ACC112 (cell line): ENCODE data around the gene IMP4.
A peak's percentile ranks its signal among the peaks of the same experiment; 100 is the strongest.

Experiments used
- H2AFZ ChIP-seq: fragments of 200-600 bp; sonication (generic); one replicate; pipeline ENCODE4 v1.6.0; 2017; ENCODE audit warnings: antibody characterized with exemption, low read length; ENCODE audit not compliant: unreplicated experiment
- H3K27ac ChIP-seq: fragments of 200-600 bp; sonication (generic); 2 replicates; pipeline ENCODE4 v1.5.1; 2014; ENCODE audit warnings: low read depth, mild to moderate bottlenecking, antibody characterized with exemption, low read length, moderate library complexity
- H3K27me3 ChIP-seq: fragments of 200-600 bp; sonication (generic); 2 replicates; pipeline ENCODE4 v1.6.1; 2014; ENCODE audit warnings: mild to moderate bottlenecking, antibody characterized with exemption, low read length, moderate library complexity, mixed read lengths; ENCODE audit not compliant: insufficient read depth
- H3K36me3 ChIP-seq: fragments of 200-600 bp; sonication (generic); 2 replicates; pipeline ENCODE4 v1.6.1; 2016; ENCODE audit warnings: mild to moderate bottlenecking, antibody characterized with exemption, low read length, moderate library complexity, mixed read lengths; ENCODE audit not compliant: insufficient read depth
- H3K4me1 ChIP-seq: fragments of 200-600 bp; sonication (generic); one replicate; pipeline ENCODE4 v1.6.1; 2016; ENCODE audit warnings: low read length, mixed read lengths; ENCODE audit not compliant: insufficient read depth, unreplicated experiment, control insufficient read depth
- H3K4me3 ChIP-seq: fragments of 200-600 bp; sonication (generic); 2 replicates; pipeline ENCODE4 v1.5.1; 2014; ENCODE audit warnings: mild to moderate bottlenecking, low read depth, low read length
- H3K79me2 ChIP-seq: fragments of 200-600 bp; sonication (generic); one replicate; pipeline ENCODE4 v1.6.0; 2016; ENCODE audit warnings: low read length; ENCODE audit not compliant: control insufficient read depth, unreplicated experiment, insufficient read depth

Gene IMP4

DNA sequence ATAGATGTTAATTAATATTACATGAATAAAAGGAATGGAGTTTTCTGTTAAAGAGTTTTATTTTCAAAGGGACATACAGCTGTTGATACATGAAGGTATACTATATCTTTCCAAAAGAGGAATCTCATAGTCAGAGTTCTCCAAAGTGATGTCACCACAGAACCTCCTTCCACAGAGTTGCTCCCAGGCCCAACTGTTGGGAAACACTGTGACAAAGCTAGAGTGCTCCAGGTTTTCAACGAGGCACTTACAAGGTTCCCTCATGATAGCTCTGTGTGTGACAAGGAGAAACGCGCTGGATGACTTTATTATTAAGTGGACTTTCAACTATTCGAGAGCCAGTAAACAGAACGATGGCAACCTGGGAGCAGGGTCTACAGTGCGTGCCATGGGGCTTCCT is 46.7 kb downstream of the IMP4 start:
- Histone ChIP-seq H3K79me2 (no peaks in the 10 kb centered on the region), H3K4me1 (peaks cover 15% of the 10 kb centered on the region), H3K36me3 (no peaks in the 10 kb centered on the region), H3K27ac (no peak overlapping the region), H2AFZ (no peak overlapping the region), H3K4me3 (no peak overlapping the region), H3K27me3 (no peaks in the 10 kb centered on the region)

DNA sequence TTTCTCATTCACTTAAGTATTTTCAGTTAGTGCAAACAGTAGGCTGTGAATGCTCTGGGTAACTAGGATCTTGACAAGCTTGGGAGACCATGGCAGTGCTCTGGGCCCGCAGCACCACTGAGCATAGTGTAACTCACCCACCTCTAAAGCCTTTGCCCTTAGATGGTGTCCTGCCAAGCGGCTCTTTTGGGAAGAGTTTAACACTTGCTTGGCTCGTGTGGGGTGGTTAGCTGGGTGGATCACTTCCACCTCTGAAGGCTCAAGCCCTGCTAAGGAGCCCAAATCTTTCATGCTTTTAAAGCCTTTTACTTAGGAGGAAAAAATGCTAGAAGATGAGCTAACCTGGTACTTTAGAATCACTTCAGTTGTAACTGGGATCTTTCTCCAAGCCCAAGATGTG is 47.1 kb downstream of the IMP4 start:
- H3K4me1 ChIP-seq = peaks cover 15% of the 10 kb centered on the region
- H3K27ac ChIP-seq = no peak overlapping the region
- no peaks in the 10 kb centered on the region for H3K79me2 ChIP-seq
- no peak overlapping the region for H3K4me3 ChIP-seq
- H3K36me3 ChIP-seq = no peaks in the 10 kb centered on the region
- H2AFZ ChIP-seq = no peak overlapping the region
- H3K27me3 ChIP-seq = no peaks in the 10 kb centered on the region

DNA sequence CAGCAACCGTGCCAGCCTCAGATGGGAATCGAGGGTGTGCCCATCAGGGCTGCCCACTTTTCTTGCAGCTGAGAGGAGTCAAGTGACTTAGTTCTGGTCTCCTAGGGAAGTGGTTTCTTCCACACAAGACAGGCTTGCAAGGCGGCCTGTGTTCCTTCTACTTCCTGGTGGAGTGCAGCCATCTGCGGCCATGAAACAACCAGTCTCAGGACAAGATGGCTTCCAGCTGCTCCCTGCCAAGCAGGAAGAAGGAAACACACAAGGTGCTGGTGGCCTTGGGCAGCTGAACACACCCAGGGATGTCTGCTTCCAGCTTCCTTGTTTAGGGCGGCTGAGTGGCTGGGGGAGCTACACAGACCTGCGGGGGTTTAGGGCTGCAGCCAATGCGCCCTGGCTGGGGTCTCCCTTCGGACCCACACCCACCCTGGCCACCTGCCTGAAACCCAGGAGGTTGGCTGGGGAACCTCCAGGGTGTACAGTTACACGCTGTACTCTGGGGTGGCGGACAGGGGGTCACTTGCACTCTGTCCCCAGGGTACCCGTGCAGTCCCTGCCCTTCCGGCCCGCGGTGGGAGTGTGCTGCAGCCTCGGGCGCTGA is 47.9 kb downstream of the IMP4 start:
- Histone ChIP-seq H3K36me3 (no peaks in the 10 kb centered on the region), H3K4me1 (peaks cover 15% of the 10 kb centered on the region), H2AFZ (no peak overlapping the region), H3K27me3 (no peaks in the 10 kb centered on the region), H3K4me3 (peak overlapping the region; percentile 79), H3K79me2 (no peaks in the 10 kb centered on the region), H3K27ac (no peak overlapping the region)

DNA sequence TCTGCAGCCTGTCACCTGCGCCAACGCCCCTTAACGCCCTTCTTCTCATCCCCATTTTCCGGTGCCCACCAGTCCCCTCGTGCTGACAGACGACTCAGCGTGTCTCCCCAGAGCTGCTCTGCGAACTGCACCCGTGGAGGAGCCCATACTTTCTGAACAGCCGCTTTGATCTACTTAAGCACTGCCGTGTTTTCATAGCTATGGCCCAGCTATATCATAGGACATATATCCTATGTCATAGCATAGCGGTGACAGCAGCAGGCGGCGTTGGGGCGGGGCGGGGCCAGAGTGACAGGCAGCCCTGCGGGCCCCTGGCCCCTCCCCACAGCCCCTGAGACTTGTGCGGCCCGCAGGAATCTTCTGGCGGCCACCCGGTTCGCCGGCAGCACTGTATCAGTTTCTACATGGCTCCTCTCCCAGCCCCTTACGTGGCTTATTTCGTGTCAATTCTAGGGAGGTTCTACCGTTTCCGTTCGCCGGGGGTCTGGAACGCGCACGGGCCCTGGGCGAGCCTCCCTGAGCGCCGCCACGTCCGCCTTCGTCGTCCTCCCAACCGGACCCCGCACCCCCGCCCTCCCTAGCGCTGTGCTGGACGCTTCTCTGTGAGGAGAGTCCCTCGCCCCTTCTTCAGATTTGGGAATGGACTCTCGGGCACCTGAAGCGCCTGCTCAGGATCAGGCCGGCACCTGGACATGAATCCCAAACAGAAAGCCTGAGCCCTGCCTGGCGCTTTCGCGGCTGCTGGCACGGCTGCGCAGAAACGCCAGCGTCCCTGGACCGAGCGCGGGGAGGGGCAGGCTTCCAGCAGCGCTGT is 48.6 kb downstream of the IMP4 start:
- Histone ChIP-seq H3K27me3 (no peaks in the 10 kb centered on the region), H3K4me1 (peaks cover 15% of the 10 kb centered on the region), H2AFZ (peak overlapping the region; percentile 65), H3K27ac (peak overlapping the region; percentile 60), H3K79me2 (no peaks in the 10 kb centered on the region), H3K4me3 (peak overlapping the region; percentile 79), H3K36me3 (no peaks in the 10 kb centered on the region)

DNA sequence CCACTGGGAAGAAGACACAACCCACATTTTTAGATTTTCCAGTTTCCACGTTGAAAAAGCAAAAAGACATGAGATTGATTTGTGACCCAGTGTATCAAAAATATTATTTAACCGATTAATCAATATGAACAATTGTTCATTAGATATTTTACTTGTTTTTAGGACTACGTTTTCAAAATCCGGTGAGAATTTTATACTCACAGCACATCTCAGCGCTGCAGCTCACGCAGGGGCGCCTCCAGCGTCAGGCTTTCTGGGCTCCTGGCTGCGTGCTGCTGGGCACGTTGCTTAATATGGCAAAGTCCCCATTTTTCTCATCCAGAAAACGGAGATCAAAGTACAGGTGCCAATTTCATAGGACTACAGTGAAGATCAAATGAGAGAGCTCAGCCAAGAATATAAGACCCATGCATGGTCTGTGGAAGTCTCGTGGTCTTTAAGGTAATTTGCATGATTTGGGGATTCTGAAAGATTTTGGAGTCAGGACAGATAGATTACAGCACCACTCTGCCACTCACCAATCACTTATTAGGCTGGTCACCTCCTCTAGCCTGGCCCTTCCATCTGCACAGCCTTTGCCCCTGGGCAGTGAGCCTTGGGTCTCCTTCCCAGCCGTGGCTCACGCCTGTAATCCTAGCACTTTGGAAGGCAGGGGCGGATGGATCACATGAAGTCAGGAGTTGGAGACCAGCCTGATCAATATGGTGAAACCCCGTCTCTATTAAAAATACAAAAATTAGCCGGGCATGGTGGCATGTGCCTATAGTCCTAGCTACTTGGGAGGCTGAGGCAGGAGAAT is 49.4 kb downstream of the IMP4 start:
- Histone ChIP-seq H3K36me3 (no peaks in the 10 kb centered on the region), H2AFZ (peak overlapping the region; percentile 26), H3K4me1 (peaks cover 10% of the 10 kb centered on the region), H3K79me2 (no peaks in the 10 kb centered on the region), H3K27ac (peak overlapping the region; percentile 60; the same call in 1 of the 2 replicates), H3K4me3 (peak overlapping the region; percentile 79), H3K27me3 (no peaks in the 10 kb centered on the region)

DNA sequence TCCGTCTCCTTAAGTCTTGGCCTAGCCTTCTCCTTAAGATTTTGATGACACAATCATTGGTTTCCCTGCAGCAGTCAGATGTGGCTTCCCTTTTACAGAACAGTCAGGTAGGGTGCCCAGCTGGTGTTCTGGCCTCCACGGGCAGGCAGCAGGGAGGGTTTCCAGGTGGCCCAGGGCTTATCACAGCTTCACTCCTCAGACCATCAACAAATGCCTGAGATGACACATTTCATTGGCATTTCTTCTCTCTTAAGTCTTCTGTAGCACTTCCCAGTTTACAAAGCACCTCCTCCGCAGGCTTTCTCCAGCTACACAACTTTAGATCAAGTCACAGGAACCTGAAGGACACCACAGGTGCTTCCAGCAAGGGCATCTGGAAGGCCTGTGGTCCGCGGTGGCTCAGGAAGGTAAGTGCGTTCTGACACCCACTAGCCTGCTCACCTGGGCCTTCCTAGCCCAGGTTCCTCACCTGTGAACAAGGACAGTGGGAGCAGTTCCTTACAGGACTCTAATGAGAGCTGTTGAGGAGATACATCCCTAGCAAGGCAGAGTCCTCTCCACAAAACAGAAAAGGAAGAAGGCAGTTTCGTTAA is 50.7 kb downstream of the IMP4 start:
- Histone ChIP-seq H3K36me3 (no peaks in the 10 kb centered on the region), H3K79me2 (no peaks in the 10 kb centered on the region), H2AFZ (no peak overlapping the region), H3K27me3 (no peaks in the 10 kb centered on the region), H3K27ac (no peak overlapping the region), H3K4me1 (peaks cover 10% of the 10 kb centered on the region), H3K4me3 (no peak overlapping the region)
